GM12891 (cell line): ENCODE data around the gene DEDD2.

ENCODE experiments used
- POLR2A ChIP-seq: IDR thresholded peaks from 2 replicates; pipeline ENCODE4 v1.6.1; 2011; ENCODE audit warnings: low read depth, low read length, control low read depth
- POLR2AphosphoS5 ChIP-seq: IDR thresholded peaks from 2 replicates; pipeline ENCODE4 v1.6.1; 2011; ENCODE audit warnings: low read depth, low read length, control low read depth
- TAF1 ChIP-seq: IDR thresholded peaks from 2 replicates; pipeline ENCODE4 v1.6.1; 2011; ENCODE audit warnings: low read depth, low read length, control low read depth

- no peak for TF ChIP-seq POLR2A
- TF ChIP-seq POLR2AphosphoS5: no peak
- TF ChIP-seq TAF1: no peak
These were observed 66.5 kb downstream of the DEDD2 start for GRCh38 chr19:42150911-42151361.
